Measurements from ENCODE around the gene KRTAP21-3. TPM values are rescaled to one million over a fixed set of nuclear protein-coding genes. Genes with fewer than 3 reads are reported as not detected.

The KRTAP21-3 gene
- total RNA-seq, 2 donors from 2014 or later: not detected

DNA sequence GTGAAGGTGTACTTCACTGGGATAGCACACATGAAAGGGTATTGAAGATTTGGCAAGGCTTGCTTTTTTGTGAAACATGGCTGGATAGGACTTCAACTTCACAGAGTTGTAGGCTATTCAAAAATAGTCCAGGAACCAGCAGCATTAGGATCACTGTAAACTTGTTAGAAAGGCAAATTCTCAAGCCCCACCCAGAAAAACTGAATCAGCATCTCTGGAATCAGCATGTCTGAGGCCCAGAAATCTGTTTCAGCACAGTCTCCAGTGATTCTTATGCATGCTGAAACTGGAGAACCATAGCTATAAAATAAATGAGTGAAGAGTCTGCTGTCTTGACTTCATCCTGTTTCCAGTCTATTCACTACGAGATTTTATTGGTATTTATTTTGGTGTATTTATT is 8.1 kb upstream of the KRTAP21-3 start:
- H3K9ac ChIP-seq (ENCODE audit: extremely low read depth, low read length, poor library complexity, severe bottlenecking): no peak overlapping the region
- H3K27ac Mint-ChIP-seq: no peak overlapping the region
- TF ChIP-seq, protein P1, sequence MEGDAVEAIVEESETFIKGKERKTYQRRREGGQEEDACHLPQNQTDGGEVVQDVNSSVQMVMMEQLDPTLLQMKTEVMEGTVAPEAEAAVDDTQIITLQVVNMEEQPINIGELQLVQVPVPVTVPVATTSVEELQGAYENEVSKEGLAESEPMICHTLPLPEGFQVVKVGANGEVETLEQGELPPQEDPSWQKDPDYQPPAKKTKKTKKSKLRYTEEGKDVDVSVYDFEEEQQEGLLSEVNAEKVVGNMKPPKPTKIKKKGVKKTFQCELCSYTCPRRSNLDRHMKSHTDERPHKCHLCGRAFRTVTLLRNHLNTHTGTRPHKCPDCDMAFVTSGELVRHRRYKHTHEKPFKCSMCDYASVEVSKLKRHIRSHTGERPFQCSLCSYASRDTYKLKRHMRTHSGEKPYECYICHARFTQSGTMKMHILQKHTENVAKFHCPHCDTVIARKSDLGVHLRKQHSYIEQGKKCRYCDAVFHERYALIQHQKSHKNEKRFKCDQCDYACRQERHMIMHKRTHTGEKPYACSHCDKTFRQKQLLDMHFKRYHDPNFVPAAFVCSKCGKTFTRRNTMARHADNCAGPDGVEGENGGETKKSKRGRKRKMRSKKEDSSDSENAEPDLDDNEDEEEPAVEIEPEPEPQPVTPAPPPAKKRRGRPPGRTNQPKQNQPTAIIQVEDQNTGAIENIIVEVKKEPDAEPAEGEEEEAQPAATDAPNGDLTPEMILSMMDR (conservative IDR thresholded peaks at IDR 0.05): no peak
- no peaks in the 10 kb centered on the region for H3K4me1 Mint-ChIP-seq
- H3K27me3 Mint-ChIP-seq (ENCODE audit: insufficient read depth): no peaks in the 10 kb centered on the region
- H3K9me3 Mint-ChIP-seq: peaks cover 37% of the 10 kb centered on the region
- H3K4me1 ChIP-seq (ENCODE audit: control insufficient read depth, insufficient read depth, low read length): no peaks in the 10 kb centered on the region
- no CpG with 5 or more reads among the region's 1 CpG for WGBS, 2 experiments (ENCODE audit: insufficient coverage in 1 of 2, insufficient read length in 1 of 2)
- no peak overlapping the region for H3K27ac ChIP-seq (ENCODE audit: low read depth, low read length)
- no peak overlapping the region for H3K4me3 ChIP-seq (ENCODE audit: low read length)
- no peaks in the 10 kb centered on the region for H3K9me3 ChIP-seq (ENCODE audit: control insufficient read depth, low read length)
- no peaks in the 10 kb centered on the region for H3K36me3 ChIP-seq (ENCODE audit: control insufficient read depth, insufficient read depth, low read length)
- no peak overlapping the region for H3K4me3 Mint-ChIP-seq
- no peaks in the 10 kb centered on the region for H3K36me3 Mint-ChIP-seq (ENCODE audit: low read depth)
- H3K27me3 ChIP-seq (ENCODE audit: control insufficient read depth, insufficient read depth, low read length, poor library complexity, severe bottlenecking): no peaks in the 10 kb centered on the region
- DNase-seq: no peak

DNA sequence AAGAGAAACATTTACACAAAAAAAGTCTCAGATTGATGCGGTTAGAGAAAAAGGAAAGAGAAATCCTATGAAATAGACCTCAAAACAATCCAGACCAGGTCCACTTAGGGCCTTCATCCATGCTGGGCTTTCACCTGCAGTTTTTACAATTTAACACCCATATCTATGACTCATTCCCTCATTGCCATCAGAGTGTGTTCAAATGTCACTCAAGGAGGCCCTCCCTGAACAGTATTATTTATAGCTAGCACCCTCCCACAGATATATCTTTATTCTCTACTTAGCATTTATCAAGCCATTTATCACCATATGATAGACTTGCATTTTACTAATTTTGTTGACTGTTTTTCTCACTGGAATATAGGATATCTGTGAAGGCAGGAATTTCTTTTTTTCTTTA is 824 bp upstream of the KRTAP21-3 start:
- H3K27ac ChIP-seq (ENCODE audit: low read depth, low read length): no peak overlapping the region

DNA sequence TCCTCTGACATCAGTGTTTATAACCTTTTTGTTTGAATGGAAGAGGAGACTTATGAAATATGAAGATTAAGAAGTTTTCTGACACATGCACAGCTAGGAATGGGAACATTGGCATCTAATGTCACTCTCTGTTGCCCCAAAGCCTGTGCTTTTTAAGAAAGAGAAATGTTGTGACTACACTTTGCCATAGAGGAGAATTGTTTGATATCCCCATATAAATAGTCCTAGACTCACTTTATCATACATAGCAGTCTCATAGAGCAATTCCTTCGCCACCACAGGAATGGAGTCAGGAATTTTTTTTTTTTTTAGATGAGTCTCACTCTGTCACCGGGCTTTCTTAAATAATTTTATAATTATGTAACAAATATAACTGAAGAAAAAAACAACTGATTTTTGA is 1.5 kb downstream of the KRTAP21-3 start:
- no peaks in the 10 kb centered on the region for H3K4me1 ChIP-seq (ENCODE audit: control insufficient read depth, insufficient read depth, low read length)
- Mint-ChIP-seq H3K27ac (no peak overlapping the region), H3K4me1 (no peaks in the 10 kb centered on the region), H3K27me3 (ENCODE audit: insufficient read depth) (no peaks in the 10 kb centered on the region), H3K4me3 (no peak overlapping the region), H3K36me3 (ENCODE audit: low read depth) (no peaks in the 10 kb centered on the region), H3K9me3 (peaks cover 5% of the 10 kb centered on the region)
- no peaks in the 10 kb centered on the region for H3K9me3 ChIP-seq (ENCODE audit: control insufficient read depth, low read length)
- H3K4me3 ChIP-seq (ENCODE audit: low read length): no peak overlapping the region
- no peak overlapping the region for H3K9ac ChIP-seq (ENCODE audit: extremely low read depth, low read length, poor library complexity, severe bottlenecking)
- DNase-seq: no peak
- 100% methylated on average over 1 of the region's 2 CpGs; no CpG with 5 or more reads in 1 of the 2 experiments for WGBS, 2 experiments (ENCODE audit: insufficient coverage in 1 of 2, insufficient read length in 1 of 2)
- no peak overlapping the region for H3K27ac ChIP-seq (ENCODE audit: low read depth, low read length)
- H3K36me3 ChIP-seq (ENCODE audit: control insufficient read depth, insufficient read depth, low read length): no peaks in the 10 kb centered on the region
- no peaks in the 10 kb centered on the region for H3K27me3 ChIP-seq (ENCODE audit: control insufficient read depth, insufficient read depth, low read length, poor library complexity, severe bottlenecking)
- TF ChIP-seq, protein P1 (conservative IDR thresholded peaks at IDR 0.05): no peak

More for the DNA sequence above, 824 bp upstream of the KRTAP21-3 start:
- Histone ChIP-seq H3K9me3 (ENCODE audit: control insufficient read depth, low read length) (no peaks in the 10 kb centered on the region), H3K27me3 (ENCODE audit: control insufficient read depth, insufficient read depth, low read length, poor library complexity, severe bottlenecking) (no peaks in the 10 kb centered on the region), H3K36me3 (ENCODE audit: control insufficient read depth, insufficient read depth, low read length) (no peaks in the 10 kb centered on the region), H3K9ac (ENCODE audit: extremely low read depth, low read length, poor library complexity, severe bottlenecking) (no peak overlapping the region), H3K4me1 (ENCODE audit: control insufficient read depth, insufficient read depth, low read length) (no peaks in the 10 kb centered on the region), H3K4me3 (ENCODE audit: low read length) (no peak overlapping the region)
- Mint-ChIP-seq H3K36me3 (ENCODE audit: low read depth) (no peaks in the 10 kb centered on the region), H3K4me3 (no peak overlapping the region), H3K9me3 (peaks cover 9% of the 10 kb centered on the region), H3K27ac (no peak overlapping the region), H3K4me1 (no peaks in the 10 kb centered on the region), H3K27me3 (ENCODE audit: insufficient read depth) (no peaks in the 10 kb centered on the region)
- TF ChIP-seq, protein P1 (conservative IDR thresholded peaks at IDR 0.05): no peak
- DNase-seq: no peak
- 94% methylated on average over 1 of the region's 1 CpG; no CpG with 5 or more reads in 1 of the 2 experiments for WGBS, 2 experiments (ENCODE audit: insufficient coverage in 1 of 2, insufficient read length in 1 of 2)
